Liver (tissue), 9 donors: ENCODE results near the gene PRRT1B. TPM values are rescaled to one million over a fixed set of nuclear protein-coding genes. Genes with fewer than 3 reads are reported as not detected.

Experiments
- DNase-seq: peaks from one replicate; pipeline ENCODE4 v3.0.0-alpha.2; 2017; ENCODE audit warnings: low spot score
- H3K27ac ChIP-seq, 2 donors: one replicate each; pipeline ENCODE4 v1.7.0; 2013; ENCODE audit warnings: inconsistent platforms in 2 of 2, low read length in 2 of 2, control low read depth in 1 of 2, low read depth in 1 of 2, mild to moderate bottlenecking in 1 of 2
- H3K27me3 ChIP-seq, 4 donors: one replicate each; pipeline versions ENCODE4 v1.6.1 to v1.7.0; 2013; ENCODE audit warnings: low read length in 3 of 4, inconsistent platforms in 1 of 4, mild to moderate bottlenecking in 1 of 4, moderate library complexity in 1 of 4; ENCODE audit not compliant: control insufficient read depth in 4 of 4, insufficient read depth in 4 of 4
- H3K36me3 ChIP-seq, 4 donors: one replicate each; pipeline versions ENCODE4 v1.6.1 to v1.7.0; 2013; ENCODE audit warnings: low read length in 3 of 4, mild to moderate bottlenecking in 3 of 4, low read depth in 1 of 4, moderate library complexity in 1 of 4; ENCODE audit not compliant: control insufficient read depth in 4 of 4, insufficient read depth in 3 of 4
- H3K4me1 ChIP-seq, 4 donors: one replicate each; pipeline versions ENCODE4 v1.6.1 to v1.7.0; 2013; ENCODE audit warnings: low read length in 3 of 4, mild to moderate bottlenecking in 3 of 4, moderate library complexity in 1 of 4; ENCODE audit not compliant: control insufficient read depth in 4 of 4, insufficient read depth in 4 of 4
- H3K4me3 ChIP-seq, 3 donors: one replicate each; pipeline versions ENCODE4 v1.6.1 to v1.7.0; 2013; ENCODE audit warnings: low read length in 3 of 3, control low read depth in 1 of 3, low read depth in 1 of 3, mild to moderate bottlenecking in 1 of 3
- H3K9ac ChIP-seq, 2 donors: one replicate each; pipeline ENCODE4 v1.7.0; 2013; ENCODE audit warnings: low read length in 2 of 2, mild to moderate bottlenecking in 2 of 2, moderate library complexity in 2 of 2, control low read depth in 1 of 2, low read depth in 1 of 2
- H3K9me3 ChIP-seq, 4 donors: one replicate each; pipeline versions ENCODE4 v1.6.1 to v1.7.0; 2013; ENCODE audit warnings: low read length in 3 of 4; ENCODE audit not compliant: control insufficient read depth in 4 of 4
- EGR1 ChIP-seq, 2 donors: IDR thresholded peaks; 2 replicates each; pipeline ENCODE4 v1.6.1; 2016 to 2018; ENCODE audit warnings: antibody characterized with exemption in 2 of 2, low read depth in 2 of 2
- FOXA1 ChIP-seq: IDR thresholded peaks from 2 replicates; pipeline ENCODE4 v1.6.1; 2016; ENCODE audit warnings: antibody characterized with exemption
- FOXA2 ChIP-seq: IDR thresholded peaks from 2 replicates; pipeline ENCODE4 v1.6.1; 2016; ENCODE audit warnings: antibody characterized with exemption
- GABPA ChIP-seq, 2 donors: IDR thresholded peaks in 1 of 2; conservative IDR thresholded peaks in 1 of 2; 2 replicates each; pipeline ENCODE4 v1.6.1; 2016; ENCODE audit warnings: antibody characterized with exemption in 2 of 2, mild to moderate bottlenecking in 1 of 2, moderate library complexity in 1 of 2
- HNF4A ChIP-seq, 2 donors: conservative IDR thresholded peaks; 2 replicates each; pipeline ENCODE4 v1.6.1; 2016; ENCODE audit warnings: antibody characterized with exemption in 2 of 2, mild to moderate bottlenecking in 2 of 2
- HNF4G ChIP-seq: IDR thresholded peaks from 2 replicates; pipeline ENCODE4 v1.6.1; 2016; ENCODE audit warnings: antibody characterized with exemption
- JUND ChIP-seq, 2 donors: IDR thresholded peaks; 2 replicates each; pipeline ENCODE4 v1.6.1; 2016; ENCODE audit warnings: antibody characterized with exemption in 2 of 2
- NR2F2 ChIP-seq: IDR thresholded peaks from 2 replicates; pipeline ENCODE4 v1.6.1; 2016; ENCODE audit warnings: antibody characterized with exemption
- RAD21 ChIP-seq, 2 donors: IDR thresholded peaks; 2 replicates each; pipeline ENCODE4 v1.6.1; 2016; ENCODE audit warnings: antibody characterized with exemption in 2 of 2, mild to moderate bottlenecking in 2 of 2
- RXRA ChIP-seq, 2 donors: IDR thresholded peaks; 2 replicates each; pipeline ENCODE4 v1.6.1; 2017 to 2018; ENCODE audit warnings: antibody characterized with exemption in 2 of 2, mild to moderate bottlenecking in 1 of 2
- SP1 ChIP-seq: IDR thresholded peaks from 2 replicates; pipeline ENCODE4 v1.6.1; 2018; ENCODE audit warnings: antibody characterized with exemption, mild to moderate bottlenecking
- TAF1 ChIP-seq: conservative IDR thresholded peaks from 2 replicates; pipeline ENCODE4 v1.6.1; 2016; ENCODE audit warnings: antibody characterized with exemption, mild to moderate bottlenecking
- YY1 ChIP-seq: IDR thresholded peaks from 2 replicates; pipeline ENCODE4 v1.6.1; 2016; ENCODE audit warnings: antibody characterized with exemption, mild to moderate bottlenecking
- WGBS: extraction: QIAGEN DNeasy Blood & Tissue Kit; methylation state at CpG from one replicate; pipeline ENCODE4 v1.1.7; 2013; 5-methylcytosine and 5-hydroxymethylcytosine counted together
- polyA plus RNA-seq, 2 donors: library from polyadenylated mRNA; stranded (reverse) in 1 of 2; unstranded in 1 of 2; fragments of 200-250 nt in 1 of 2; fragments of >200 nt in 1 of 2; fragmentation: Nextera tagmentation in 1 of 2; extraction: Ambion mirVana in 1 of 2; gene quantifications; one replicate each; pipeline versions ENCODE4 v1.2.1 to v1.2.3, GENCODE V29; 2013 to 2015
- total RNA-seq, 2 donors: library from RNA; depleted of rRNA; stranded (reverse); fragments of >200 nt; gene quantifications; one replicate each; pipeline ENCODE4 v1.2.3, GENCODE V29; 2014
- TF ChIP-seq, protein P1 (sequence below): IDR thresholded peaks from 2 replicates; pipeline ENCODE4 v1.6.1; 2016; ENCODE audit warnings: antibody characterized with exemption
- TF ChIP-seq, protein P2 (sequence below): fragments of 150-350 bp; IDR thresholded peaks from 2 replicates; pipeline ENCODE4 v1.5.1; 2017; ENCODE audit warnings: improper control_type of control experiment, low read depth, low read length; ENCODE audit not compliant: missing input control
- TF ChIP-seq, protein P3 (sequence below): IDR thresholded peaks from 2 replicates; pipeline ENCODE4 v1.6.1; 2016; ENCODE audit warnings: antibody characterized with exemption
- TF ChIP-seq, protein P4 (sequence below): IDR thresholded peaks from 2 replicates; pipeline ENCODE4 v1.6.1; 2016; ENCODE audit warnings: antibody characterized with exemption
- TF ChIP-seq, protein P5 (sequence below): IDR thresholded peaks from 2 replicates; pipeline ENCODE4 v1.6.1; 2016; ENCODE audit warnings: antibody characterized with exemption, mild to moderate bottlenecking
- donor health status: healthy.
- donor health status: healthy.
- donor health status: healthy.
- donor health status: healthy.
- donor health status: healthy.

PRRT1B gene
- total and polyA plus RNA-seq, 4 donors: 0.15 to 1.9 (median 1.4) TPM

DNA sequence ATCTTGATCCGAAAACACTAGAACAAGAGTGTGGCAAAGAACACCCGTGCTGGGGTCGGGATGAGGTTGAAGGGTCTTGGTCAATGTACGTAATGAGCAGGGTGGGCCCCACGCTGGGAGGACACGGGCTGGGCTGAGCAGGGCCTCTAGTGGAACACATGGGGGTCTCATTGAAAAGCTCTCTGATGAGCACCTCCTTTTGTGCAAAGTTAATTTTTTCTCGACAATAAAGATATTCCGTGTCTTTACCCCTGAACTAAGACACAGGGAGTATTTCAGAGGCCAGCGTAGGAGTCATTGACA, 22.3 kb upstream of the PRRT1B start:
- H3K9ac ChIP-seq: no peak overlapping the region
- no peak overlapping the region for H3K4me3 ChIP-seq
- H3K27me3 ChIP-seq: no peaks in the 10 kb centered on the region
- peaks cover 11 to 89% (median 43%) of the 10 kb centered on the region in 4 donors for H3K36me3 ChIP-seq
- H3K27ac ChIP-seq: no peak overlapping the region
- TF ChIP-seq YY1 (no peak), JUND (IDR thresholded peaks at IDR 0.05) (no peak), RAD21 (IDR thresholded peaks at IDR 0.05) (no peak), EGR1 (IDR thresholded peaks at IDR 0.05; ENCODE audit: low read depth in 2 of 2) (no peak), FOXA1 (no peak), TAF1 (no peak), SP1 (no peak), RXRA (IDR thresholded peaks at IDR 0.05) (no peak), HNF4A (conservative IDR thresholded peaks at IDR 0.05) (no peak), GABPA (IDR thresholded peaks at IDR 0.05 in 1 of 2, conservative IDR thresholded peaks at IDR 0.05 in 1 of 2) (no peak), FOXA2 (no peak), NR2F2 (no peak), HNF4G (no peak)
- TF ChIP-seq, protein P1, sequence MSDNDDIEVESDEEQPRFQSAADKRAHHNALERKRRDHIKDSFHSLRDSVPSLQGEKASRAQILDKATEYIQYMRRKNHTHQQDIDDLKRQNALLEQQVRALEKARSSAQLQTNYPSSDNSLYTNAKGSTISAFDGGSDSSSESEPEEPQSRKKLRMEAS: no peak
- TF ChIP-seq, protein P2, sequence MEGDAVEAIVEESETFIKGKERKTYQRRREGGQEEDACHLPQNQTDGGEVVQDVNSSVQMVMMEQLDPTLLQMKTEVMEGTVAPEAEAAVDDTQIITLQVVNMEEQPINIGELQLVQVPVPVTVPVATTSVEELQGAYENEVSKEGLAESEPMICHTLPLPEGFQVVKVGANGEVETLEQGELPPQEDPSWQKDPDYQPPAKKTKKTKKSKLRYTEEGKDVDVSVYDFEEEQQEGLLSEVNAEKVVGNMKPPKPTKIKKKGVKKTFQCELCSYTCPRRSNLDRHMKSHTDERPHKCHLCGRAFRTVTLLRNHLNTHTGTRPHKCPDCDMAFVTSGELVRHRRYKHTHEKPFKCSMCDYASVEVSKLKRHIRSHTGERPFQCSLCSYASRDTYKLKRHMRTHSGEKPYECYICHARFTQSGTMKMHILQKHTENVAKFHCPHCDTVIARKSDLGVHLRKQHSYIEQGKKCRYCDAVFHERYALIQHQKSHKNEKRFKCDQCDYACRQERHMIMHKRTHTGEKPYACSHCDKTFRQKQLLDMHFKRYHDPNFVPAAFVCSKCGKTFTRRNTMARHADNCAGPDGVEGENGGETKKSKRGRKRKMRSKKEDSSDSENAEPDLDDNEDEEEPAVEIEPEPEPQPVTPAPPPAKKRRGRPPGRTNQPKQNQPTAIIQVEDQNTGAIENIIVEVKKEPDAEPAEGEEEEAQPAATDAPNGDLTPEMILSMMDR: no peak
- TF ChIP-seq, protein P3, sequence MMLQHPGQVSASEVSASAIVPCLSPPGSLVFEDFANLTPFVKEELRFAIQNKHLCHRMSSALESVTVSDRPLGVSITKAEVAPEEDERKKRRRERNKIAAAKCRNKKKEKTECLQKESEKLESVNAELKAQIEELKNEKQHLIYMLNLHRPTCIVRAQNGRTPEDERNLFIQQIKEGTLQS: no peak
- TF ChIP-seq, protein P4, sequence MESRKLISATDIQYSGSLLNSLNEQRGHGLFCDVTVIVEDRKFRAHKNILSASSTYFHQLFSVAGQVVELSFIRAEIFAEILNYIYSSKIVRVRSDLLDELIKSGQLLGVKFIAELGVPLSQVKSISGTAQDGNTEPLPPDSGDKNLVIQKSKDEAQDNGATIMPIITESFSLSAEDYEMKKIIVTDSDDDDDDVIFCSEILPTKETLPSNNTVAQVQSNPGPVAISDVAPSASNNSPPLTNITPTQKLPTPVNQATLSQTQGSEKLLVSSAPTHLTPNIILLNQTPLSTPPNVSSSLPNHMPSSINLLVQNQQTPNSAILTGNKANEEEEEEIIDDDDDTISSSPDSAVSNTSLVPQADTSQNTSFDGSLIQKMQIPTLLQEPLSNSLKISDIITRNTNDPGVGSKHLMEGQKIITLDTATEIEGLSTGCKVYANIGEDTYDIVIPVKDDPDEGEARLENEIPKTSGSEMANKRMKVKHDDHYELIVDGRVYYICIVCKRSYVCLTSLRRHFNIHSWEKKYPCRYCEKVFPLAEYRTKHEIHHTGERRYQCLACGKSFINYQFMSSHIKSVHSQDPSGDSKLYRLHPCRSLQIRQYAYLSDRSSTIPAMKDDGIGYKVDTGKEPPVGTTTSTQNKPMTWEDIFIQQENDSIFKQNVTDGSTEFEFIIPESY: no peak
- TF ChIP-seq, protein P5, sequence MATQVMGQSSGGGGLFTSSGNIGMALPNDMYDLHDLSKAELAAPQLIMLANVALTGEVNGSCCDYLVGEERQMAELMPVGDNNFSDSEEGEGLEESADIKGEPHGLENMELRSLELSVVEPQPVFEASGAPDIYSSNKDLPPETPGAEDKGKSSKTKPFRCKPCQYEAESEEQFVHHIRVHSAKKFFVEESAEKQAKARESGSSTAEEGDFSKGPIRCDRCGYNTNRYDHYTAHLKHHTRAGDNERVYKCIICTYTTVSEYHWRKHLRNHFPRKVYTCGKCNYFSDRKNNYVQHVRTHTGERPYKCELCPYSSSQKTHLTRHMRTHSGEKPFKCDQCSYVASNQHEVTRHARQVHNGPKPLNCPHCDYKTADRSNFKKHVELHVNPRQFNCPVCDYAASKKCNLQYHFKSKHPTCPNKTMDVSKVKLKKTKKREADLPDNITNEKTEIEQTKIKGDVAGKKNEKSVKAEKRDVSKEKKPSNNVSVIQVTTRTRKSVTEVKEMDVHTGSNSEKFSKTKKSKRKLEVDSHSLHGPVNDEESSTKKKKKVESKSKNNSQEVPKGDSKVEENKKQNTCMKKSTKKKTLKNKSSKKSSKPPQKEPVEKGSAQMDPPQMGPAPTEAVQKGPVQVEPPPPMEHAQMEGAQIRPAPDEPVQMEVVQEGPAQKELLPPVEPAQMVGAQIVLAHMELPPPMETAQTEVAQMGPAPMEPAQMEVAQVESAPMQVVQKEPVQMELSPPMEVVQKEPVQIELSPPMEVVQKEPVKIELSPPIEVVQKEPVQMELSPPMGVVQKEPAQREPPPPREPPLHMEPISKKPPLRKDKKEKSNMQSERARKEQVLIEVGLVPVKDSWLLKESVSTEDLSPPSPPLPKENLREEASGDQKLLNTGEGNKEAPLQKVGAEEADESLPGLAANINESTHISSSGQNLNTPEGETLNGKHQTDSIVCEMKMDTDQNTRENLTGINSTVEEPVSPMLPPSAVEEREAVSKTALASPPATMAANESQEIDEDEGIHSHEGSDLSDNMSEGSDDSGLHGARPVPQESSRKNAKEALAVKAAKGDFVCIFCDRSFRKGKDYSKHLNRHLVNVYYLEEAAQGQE: no peak
- DNase-seq: no peak
- 95% methylated on average over 9 of the region's 9 CpGs for WGBS
- H3K4me1 ChIP-seq: no peaks in the 10 kb centered on the region
- H3K9me3 ChIP-seq: no peaks in the 10 kb centered on the region
